ENCODE results near the gene CFAP68. TPM values are rescaled to one million over a fixed set of nuclear protein-coding genes. Genes with fewer than 3 reads are reported as not detected.
A peak's percentile ranks its signal among the peaks of the same experiment; 100 is the strongest.
"Not testable (repeated sequence)": the region's sequence is repeated elsewhere in the genome, so short reads cannot be mapped to it uniquely, and the experiment has no call there.

CFAP68 gene
- total RNA-seq, 2 experiments from 2014 or later, result 20.4 to 22.9 TPM

- ATAC-seq (ENCODE audit: low read depth), result no peak
- Mint-ChIP-seq H3K36me3 (no peaks in the 10 kb centered on the region), H3K4me3 (no peak overlapping the region), H3K4me1 (peaks cover 10% of the 10 kb centered on the region), H3K27me3 (no peaks in the 10 kb centered on the region), H3K27ac (no peak overlapping the region), H3K9me3 (no peaks in the 10 kb centered on the region)
- POLR2A ChIA-PET, result interaction anchor here (0.7 kb wide), 1 partner anchor 122 kb away, joined by 9 read pairs; no protein-coding TSS in a partner anchor
- DNase-seq, result no peak
These were observed 51.1 kb downstream of the CFAP68 start for GRCh38 chr11:111930472-111930871.

- peaks cover 9% of the 10 kb centered on the region for H3K4me1 Mint-ChIP-seq
- DNase-seq, result no peak
- no peaks in the 10 kb centered on the region for H3K36me3 Mint-ChIP-seq
- H3K9me3 Mint-ChIP-seq, result no peaks in the 10 kb centered on the region
- POLR2A ChIA-PET, result no interaction called here
- H3K27me3 Mint-ChIP-seq, result no peaks in the 10 kb centered on the region
- H3K27ac Mint-ChIP-seq, result no peak overlapping the region
- ATAC-seq (ENCODE audit: low read depth), result no peak
- peak overlapping the region; percentile 10 for H3K4me3 Mint-ChIP-seq
These were observed 53.2 kb downstream of the CFAP68 start for GRCh38 chr11:111932611-111932950.

GRCh38 chr11:111933176-111933575, 53.8 kb downstream of the CFAP68 start:
- DNase-seq; ATAC-seq (ENCODE audit: low read depth); H3K36me3 Mint-ChIP-seq; POLR2A ChIA-PET; H3K4me3 Mint-ChIP-seq; H3K9me3 Mint-ChIP-seq; H3K27ac Mint-ChIP-seq; H3K27me3 Mint-ChIP-seq: not testable (repeated sequence)
- peaks cover 14% of the 10 kb centered on the region for H3K4me1 Mint-ChIP-seq

GRCh38 chr11:111933872-111934271, 54.5 kb downstream of the CFAP68 start:
- no peaks in the 10 kb centered on the region for H3K36me3 Mint-ChIP-seq
- no peak overlapping the region for H3K4me3 Mint-ChIP-seq
- DNase-seq (no peak), ATAC-seq (ENCODE audit: low read depth) (no peak)
- POLR2A ChIA-PET, result no interaction called here
- no peaks in the 10 kb centered on the region for H3K9me3 Mint-ChIP-seq
- no peaks in the 10 kb centered on the region for H3K27me3 Mint-ChIP-seq
- no peak overlapping the region for H3K27ac Mint-ChIP-seq
- peaks cover 21% of the 10 kb centered on the region for H3K4me1 Mint-ChIP-seq

DNA sequence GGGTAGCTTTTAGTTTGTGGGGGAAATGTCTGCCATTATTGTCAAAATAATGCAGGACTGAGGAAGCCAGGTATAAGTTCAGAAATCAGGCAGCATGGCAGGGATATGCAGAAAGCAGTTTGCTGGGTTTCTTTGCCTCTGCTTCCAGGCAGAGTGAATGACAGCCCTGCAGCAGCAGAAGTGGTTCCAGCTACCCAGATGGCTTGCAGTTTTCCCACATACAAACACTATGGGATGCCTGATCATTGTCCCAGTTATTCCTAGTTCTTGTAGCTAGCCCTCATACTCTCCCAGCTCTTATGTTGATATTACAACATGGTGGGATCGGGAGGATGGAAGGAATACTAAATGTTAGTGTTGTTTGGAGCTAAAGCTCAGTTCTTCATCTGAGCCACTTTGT, 55.0 kb downstream of the CFAP68 start:
- POLR2A ChIA-PET, result no interaction called here
- DNase-seq (no peak), ATAC-seq (ENCODE audit: low read depth) (no peak)
- Mint-ChIP-seq H3K4me3 (no peak overlapping the region), H3K36me3 (no peaks in the 10 kb centered on the region), H3K4me1 (peaks cover 21% of the 10 kb centered on the region), H3K9me3 (no peaks in the 10 kb centered on the region), H3K27ac (no peak overlapping the region), H3K27me3 (no peaks in the 10 kb centered on the region)

Other genes starting within 250 kb of the CFAP68 start
- 10 to 100 TPM; 45.1 to 47.1 TPM for gene PPP2R1B, start 113.2 kb upstream of the CFAP68 start, total RNA-seq
- gene ALG9, start 8.0 kb upstream of the CFAP68 start, total RNA-seq, result 10 to 100 TPM; 26.8 to 28.8 TPM
- gene FDXACB1, start 376 bp upstream of the CFAP68 start, total RNA-seq, result 1 to 10 TPM; 3.4 to 3.5 TPM
- gene CRYAB, start 32.2 kb downstream of the CFAP68 start, total RNA-seq, result not detected
- under 1 TPM in 1 of 2 experiments, not detected in 1; 0.23 TPM for gene HSPB2, start 33.2 kb downstream of the CFAP68 start, total RNA-seq
- gene C11orf52, start 39.4 kb downstream of the CFAP68 start, total RNA-seq, result not detected
- 1 to 10 TPM; 2.5 to 3.2 TPM for gene DIXDC1, start 57.8 kb downstream of the CFAP68 start, total RNA-seq
- gene DLAT, start 145.9 kb downstream of the CFAP68 start, total RNA-seq, result 10 to 100 TPM; 26.0 to 28.5 TPM
- under 1 TPM in 1 of 2 experiments, not detected in 1; 0.50 TPM for gene PIH1D2, start 194.5 kb downstream of the CFAP68 start, total RNA-seq
- gene NKAPD1, start 194.8 kb downstream of the CFAP68 start, total RNA-seq, result 10 to 100 TPM; 21.5 to 22.7 TPM
- gene TIMM8B, start 207.2 kb downstream of the CFAP68 start, total RNA-seq, result 10 to 100 TPM; 36.8 to 39.3 TPM
- 10 to 100 TPM; 87.2 to 93.8 TPM for gene SDHD, start 207.3 kb downstream of the CFAP68 start, total RNA-seq

Measured in activated naive CD8-positive, alpha-beta T cell treated with anti-CD3 and anti-CD28 coated beads, Interleukin-2, amount 10 ng/mL, durations not matched to agents 7 days and 5 days (primary cell).